HepG2 (cell line): ENCODE measurements around the gene ENTREP3. TPM values are rescaled to one million over a fixed set of nuclear protein-coding genes. Genes with fewer than 3 reads are reported as not detected.

Experiments used
- ATAC-seq: fragments of 200-7000 bp; cut with Tn5 transposase; 3 replicates; pipeline ENCODE4 v1.9.1; 2020; ENCODE audit warnings: mild to moderate bottlenecking, moderate library complexity
- BruUV-seq: library from RNA; stranded (reverse); fragments of 400-500 nt; replicated peaks from 2 replicates; lab custom pipeline; 2021; lab: Mats Ljungman, UMichigan
- CTCF ChIA-PET: fragments of 300-600 bp; formaldehyde crosslinking; extraction: SDS; loops from one replicate; lab custom pipeline; 2021; ENCODE audit warnings: low total read pairs, inconsistent platforms, low intra/inter-chr PET ratio; lab: Yijun Ruan, JAX
- POLR2A ChIA-PET: fragments of 350-600 bp; sonication (Branson Sonifier 250); formaldehyde crosslinking; loops from one replicate; lab custom pipeline; 2020; ENCODE audit warnings: antibody characterized with exemption, inconsistent platforms; lab: Yijun Ruan, JAX
- DNase-seq: peaks from one replicate; pipeline ENCODE4 v3.0.0-alpha.2; 2015; ENCODE audit warnings: low spot score
- FAIRE-seq: peaks from 3 replicates; lab custom pipeline; 2011; peaks lifted over from hg19 to GRCh38; lab: Jason Lieb, UNC
- H2AFZ ChIP-seq: one replicate; pipeline ENCODE4 v1.6.1; 2011; ENCODE audit warnings: low read length, inconsistent platforms
- H3K27ac ChIP-seq: fragments of 300-600 bp; 3 replicates; pipeline ENCODE4 v1.8.0; 2011; ENCODE audit warnings: mixed run types, mild to moderate bottlenecking, mixed read lengths, low read length, inconsistent platforms; ENCODE audit not compliant: insufficient read depth; ENCODE audit errors: extremely low read length
- H3K27me3 ChIP-seq, 2 experiments: fragments of 200-600 bp in 1 of 2; 2 replicates in 1 of 2; 3 replicates in 1 of 2; pipeline versions ENCODE4 v1.6.0 to v1.8.0; 2011; ENCODE audit warnings: low read length in 2 of 2, mild to moderate bottlenecking in 2 of 2, moderate library complexity in 2 of 2, inconsistent platforms in 1 of 2; ENCODE audit not compliant: insufficient read depth in 2 of 2, control insufficient read depth in 1 of 2
- H3K36me3 ChIP-seq, 2 experiments: fragments of 200-600 bp in 1 of 2; replicated peaks in 1 of 2; 2 replicates in 1 of 2; 3 replicates in 1 of 2; pipeline versions ENCODE4 v1.5.1 to v1.8.0; 2011; ENCODE audit warnings: low read length in 2 of 2, inconsistent platforms in 1 of 2; ENCODE audit not compliant: insufficient read depth in 2 of 2, control insufficient read depth in 1 of 2
- H3K4me1 ChIP-seq: 2 replicates; pipeline ENCODE4 v1.5.1; 2012; ENCODE audit warnings: low read length, inconsistent platforms; ENCODE audit not compliant: insufficient read depth
- H3K4me2 ChIP-seq: 2 replicates; pipeline ENCODE4 v1.6.0; 2011; ENCODE audit warnings: low read depth, low read length, inconsistent platforms
- H3K4me3 ChIP-seq, 3 experiments: fragments of 200-600 bp in 1 of 3; sonication (generic), shearing (Covaris generic) in 1 of 3; replicated peaks in 1 of 3; 2 replicates each; pipeline ENCODE4 v1.5.1; 2011 to 2016; ENCODE audit warnings: low read length in 3 of 3, inconsistent platforms in 2 of 3, low read depth in 2 of 3, mild to moderate bottlenecking in 2 of 3, control low read depth in 1 of 3, mixed read lengths in 1 of 3; ENCODE audit not compliant: insufficient read depth in 1 of 3
- H3K79me2 ChIP-seq: one replicate; pipeline ENCODE4 v1.6.1; 2011; ENCODE audit warnings: low read length, inconsistent platforms; ENCODE audit not compliant: insufficient read depth
- H3K9ac ChIP-seq: 2 replicates; pipeline ENCODE4 v1.6.0; 2011; ENCODE audit warnings: mild to moderate bottlenecking, low read depth, low read length, inconsistent platforms; ENCODE audit not compliant: insufficient read depth
- H3K9me3 ChIP-seq: 2 replicates; pipeline ENCODE4 v1.5.1; 2012; ENCODE audit warnings: mild to moderate bottlenecking, low read length
- H4K20me1 ChIP-seq: 2 replicates; pipeline ENCODE4 v1.6.0; 2011; ENCODE audit warnings: inconsistent platforms, mild to moderate bottlenecking, low read length, moderate library complexity; ENCODE audit not compliant: insufficient read depth
- FOXM1 ChIP-seq: sonication (generic); formaldehyde crosslinking; IDR thresholded peaks from 2 replicates; pipeline ENCODE4 v1.5.0; 2020; ENCODE audit warnings: missing genetic modification reagents
- PHF5A ChIP-seq: IDR thresholded peaks from one replicate; pipeline ENCODE4 v1.6.1; 2018; ENCODE audit warnings: low read depth, missing genetic modification reagents; ENCODE audit not compliant: unreplicated experiment
- SNAI1 ChIP-seq: sonication (generic); formaldehyde crosslinking; IDR thresholded peaks from 2 replicates; pipeline ENCODE4 v1.5.0; 2020; ENCODE audit warnings: mild to moderate bottlenecking, missing genetic modification reagents, borderline replicate concordance
- SP5 ChIP-seq: IDR thresholded peaks from 2 replicates; pipeline ENCODE4 v1.6.1; 2016; ENCODE audit warnings: low read depth, borderline replicate concordance
- ZNF652 ChIP-seq: IDR thresholded peaks from 2 replicates; pipeline ENCODE4 v1.6.1; 2016; ENCODE audit warnings: low read depth, borderline replicate concordance
- WGBS: methylation state at CpG from one replicate; pipeline ENCODE4 v1.1.6; 2017; ENCODE audit warnings: low lambda C conversion rate; 5-methylcytosine and 5-hydroxymethylcytosine counted together
- in situ Hi-C: cut with HindIII; loops from 2 replicates; pipeline ENCODE4 v1.10.0; 2017; ENCODE audit warnings: low pct_unique_long_range_greater_than_20kb; ENCODE audit not compliant: extremely low pct_ligation_motif_present
- intact Hi-C: fragments of 100-400 bp; cut with micrococcal nuclease; formaldehyde crosslinking; loops from one replicate; pipeline ENCODE4 v1.10.0; 2022; ENCODE audit not compliant: unreplicated experiment
- polyA plus RNA-seq, 8 experiments: library from polyadenylated mRNA; depleted of rRNA in 3 of 8; stranded (reverse) in 7 of 8; unstranded in 1 of 8; fragments of >200 nt; fragmentation: Illumina TruSeq in 4 of 8; extraction: Trizol in 4 of 8; gene quantifications; 2 replicates each; pipeline versions ENCODE4 v1.2.1 to v1.2.3, GENCODE V29; 2011 to 2016; ENCODE audit warnings: low read depth in 4 of 8, missing spikeins in 1 of 8, mixed read lengths in 1 of 8; ENCODE audit not compliant: insufficient read depth in 1 of 8
- total RNA-seq, 5 experiments: library from RNA; depleted of rRNA; stranded (reverse); fragments of >200 nt; fragmentation: Illumina TruSeq; extraction: Trizol; gene quantifications; 2 replicates each; pipeline ENCODE4 v1.2.3, GENCODE V29; 2016; ENCODE audit warnings: low read depth in 1 of 5

The ENTREP3 gene
- total and polyA plus RNA-seq, 2 of the 13 experiments (the other 11 are each of a cell fraction or from before 2014, with no cell fraction given) = 4.1 to 9.9 TPM

GRCh38 chr1:155253797-155254196 is 1.5 kb downstream of the ENTREP3 start:
- WGBS = 48% methylated on average over 5 of the region's 5 CpGs
- peak overlapping the region; percentile 99 for H3K4me2 ChIP-seq
- H3K27me3 ChIP-seq = no peaks in the 10 kb centered on the region
- DNase-seq (no peak), FAIRE-seq (no peak), ATAC-seq (no peak)
- CTCF ChIA-PET = no interaction called here
- POLR2A ChIA-PET = no interaction called here
- H4K20me1 ChIP-seq = no peaks in the 10 kb centered on the region
- intact Hi-C loops (no loop called here), in situ Hi-C loops (loop anchor here (10.0 kb wide), 1 partner anchor 51 kb away; the partner anchor contains the start of genes FDPS and PKLR)
- H3K9me3 ChIP-seq = no peaks in the 10 kb centered on the region
- H3K4me1 ChIP-seq = peaks cover 45% of the 10 kb centered on the region
- peak overlapping the region; percentile 4 for H3K27ac ChIP-seq
- H3K36me3 ChIP-seq = peaks cover 3 to 5% of the 10 kb centered on the region in 2 experiments; a peak in 2 of 5 replicates
- no peak overlapping the region for H2AFZ ChIP-seq
- TF ChIP-seq PHF5A (CRISPR knock-in tag) (no peak), FOXM1 (no peak), SP5 (CRISPR knock-in tag) (no peak)
- no TSS peak for BruUV-seq
- H3K79me2 ChIP-seq = peaks cover 8% of the 10 kb centered on the region
- peak overlapping the region; percentile 16 to 83 (median 72); a peak in 4 of 6 replicates for H3K4me3 ChIP-seq
- H3K9ac ChIP-seq = peak overlapping the region; percentile 72; the same call in 1 of the 2 replicates

DNA sequence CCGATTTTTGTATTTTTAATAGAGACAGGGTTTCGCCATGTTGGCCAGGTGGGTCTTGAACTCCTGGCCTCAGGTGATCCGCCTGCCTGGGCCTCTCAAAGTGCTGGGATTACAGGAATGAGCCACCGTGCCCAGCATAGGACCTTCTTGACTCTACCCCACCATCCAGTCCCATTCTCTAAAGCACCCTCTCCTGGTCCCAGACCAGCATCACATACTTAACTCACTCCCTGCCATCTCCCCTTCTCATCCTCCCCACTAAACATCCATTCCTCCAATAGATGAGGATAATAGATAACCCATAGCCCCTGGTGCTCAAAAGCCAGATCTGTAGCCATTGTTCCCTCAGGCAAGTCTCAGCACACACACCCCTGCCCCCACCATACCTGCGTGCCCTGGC is 2.1 kb downstream of the ENTREP3 start:
- FAIRE-seq (no peak), DNase-seq (no peak), ATAC-seq (no peak)
- Histone ChIP-seq H3K9ac (no peak overlapping the region), H3K36me3 (no peaks in the 10 kb centered on the region; a peak in 1 of 5 replicates), H3K4me3 (no peak overlapping the region; a peak in 2 of 6 replicates), H3K4me2 (peak overlapping the region; percentile 99), H3K27me3 (no peaks in the 10 kb centered on the region), H2AFZ (no peak overlapping the region), H3K27ac (peak overlapping the region; percentile 4), H4K20me1 (no peaks in the 10 kb centered on the region), H3K4me1 (peaks cover 45% of the 10 kb centered on the region), H3K79me2 (peaks cover 8% of the 10 kb centered on the region), H3K9me3 (no peaks in the 10 kb centered on the region)
- ChIA-PET CTCF (interaction anchor here (4.0 kb wide), 1 partner anchor 71 kb away, joined by 71 read pairs; no protein-coding TSS in a partner anchor), POLR2A (interaction anchor here (0.6 kb wide), 1 partner anchor 20 kb away, joined by 3 read pairs; the partner anchor contains the start of gene CLK2)
- BruUV-seq = no TSS peak
- intact Hi-C loops = no loop called here
- WGBS = 90% methylated on average over 5 of the region's 5 CpGs
- in situ Hi-C loops = loop anchor here (10.0 kb wide), 1 partner anchor 52 kb away; the partner anchor contains the start of genes FDPS and PKLR
- TF ChIP-seq SNAI1 (CRISPR knock-in tag) = no peak
- peak; percentile 77 for TF ChIP-seq ZNF652 (CRISPR knock-in tag)
